HG03565 (cell line): ENCODE data around the gene KLHDC8A.
"Not testable (repeated sequence)": the region's sequence is repeated elsewhere in the genome, so short reads cannot be mapped to it uniquely, and the experiment has no call there.

Experiments used
- ATAC-seq: cut with Tn5 transposase; IDR thresholded peaks from one replicate; pipeline ENCODE4 v1.9.1; 2021; ENCODE audit warnings: mild to moderate bottlenecking, moderate library complexity; ENCODE audit not compliant: unreplicated experiment

The KLHDC8A gene

GRCh38 chr1:205298191-205298994, 58.3 kb downstream of the KLHDC8A start:
- no peak for ATAC-seq

- not testable (repeated sequence) for ATAC-seq
Measured at GRCh38 chr1:205297546-205298177, 59.1 kb downstream of the KLHDC8A start.

- ATAC-seq: no peak
Measured at GRCh38 chr1:205296154-205296553, 60.6 kb downstream of the KLHDC8A start.

GRCh38 chr1:205294934-205295333, 61.8 kb downstream of the KLHDC8A start:
- ATAC-seq: no peak

GRCh38 chr1:205294175-205294917, 62.4 kb downstream of the KLHDC8A start:
- no peak for ATAC-seq

- ATAC-seq: no peak
Measured at GRCh38 chr1:205293350-205294074, 63.2 kb downstream of the KLHDC8A start.

- no peak for ATAC-seq
Measured at GRCh38 chr1:205291596-205291995, 65.1 kb downstream of the KLHDC8A start.

- ATAC-seq: peak; percentile 55
Measured at GRCh38 chr1:205287767-205288559, 68.8 kb downstream of the KLHDC8A start.

- no peak for ATAC-seq
Measured at GRCh38 chr1:205287076-205287475, 69.6 kb downstream of the KLHDC8A start.

- ATAC-seq: peak; percentile 22
Measured at GRCh38 chr1:205286335-205286950, 70.3 kb downstream of the KLHDC8A start.
